Neuronal stem cell (in vitro differentiated cells): ENCODE data around the gene RDX.

ENCODE experiments used
- DNase-seq: peaks from one replicate; pipeline ENCODE4 v3.0.0-alpha.2; 2013; ENCODE audit warnings: low spot score
- H2AFZ ChIP-seq: one replicate; pipeline ENCODE4 v1.6.1; 2013; ENCODE audit warnings: mild to moderate bottlenecking, low read length, inconsistent platforms
- H2AK5ac ChIP-seq: 2 replicates; pipeline ENCODE4 v1.6.1; 2013; ENCODE audit warnings: low read depth, mild to moderate bottlenecking, inconsistent platforms, low read length, moderate library complexity, mixed read lengths
- H2BK120ac ChIP-seq: 2 replicates; pipeline ENCODE4 v1.6.1; 2013; ENCODE audit warnings: low read depth, mild to moderate bottlenecking, inconsistent platforms, low read length, moderate library complexity, mixed read lengths
- H2BK12ac ChIP-seq: one replicate; pipeline ENCODE4 v1.6.1; 2013; ENCODE audit warnings: low read length, inconsistent platforms
- H2BK15ac ChIP-seq: 2 replicates; pipeline ENCODE4 v1.6.1; 2013; ENCODE audit warnings: mild to moderate bottlenecking, low read length, inconsistent platforms, mixed read lengths
- H2BK5ac ChIP-seq: one replicate; pipeline ENCODE4 v1.6.1; 2013; ENCODE audit warnings: inconsistent platforms, mild to moderate bottlenecking, low read length, moderate library complexity
- H3K14ac ChIP-seq: one replicate; pipeline ENCODE4 v1.6.1; 2013; ENCODE audit warnings: low read length, inconsistent platforms
- H3K18ac ChIP-seq: 2 replicates; pipeline ENCODE4 v1.6.1; 2013; ENCODE audit warnings: low read length, inconsistent platforms
- H3K23ac ChIP-seq: 2 replicates; pipeline ENCODE4 v1.6.1; 2013; ENCODE audit warnings: low read depth, mild to moderate bottlenecking, mixed read lengths, low read length, inconsistent platforms; ENCODE audit not compliant: poor library complexity
- H3K27ac ChIP-seq: replicated peaks from 3 replicates; pipeline ENCODE4 v1.5.1; 2013; ENCODE audit warnings: low read length, inconsistent platforms
- H3K27me3 ChIP-seq, 3 experiments: 2 replicates each; pipeline ENCODE4 v1.6.1; 2013; ENCODE audit warnings: low read length in 3 of 3, mild to moderate bottlenecking in 2 of 3, inconsistent platforms in 1 of 3, low read depth in 1 of 3, mixed read lengths in 1 of 3, moderate library complexity in 1 of 3; ENCODE audit not compliant: control insufficient read depth in 3 of 3, insufficient read depth in 3 of 3
- H3K36me3 ChIP-seq, 2 donors: replicated peaks in 1 of 2; 2 replicates each; pipeline ENCODE4 v1.6.1; 2013; ENCODE audit warnings: low read length in 2 of 2; ENCODE audit not compliant: control insufficient read depth in 2 of 2, insufficient read depth in 2 of 2
- H3K4ac ChIP-seq: 2 replicates; pipeline ENCODE4 v1.6.1; 2013; ENCODE audit warnings: inconsistent platforms, mild to moderate bottlenecking, low read length, moderate library complexity
- H3K4me1 ChIP-seq, 2 donors: 1 replicate in 1 of 2; 2 replicates in 1 of 2; pipeline ENCODE4 v1.6.1; 2013; ENCODE audit warnings: low read length in 2 of 2, low read depth in 1 of 2; ENCODE audit not compliant: control insufficient read depth in 2 of 2, insufficient read depth in 1 of 2
- H3K4me2 ChIP-seq: one replicate; pipeline ENCODE4 v1.6.1; 2013; ENCODE audit warnings: mild to moderate bottlenecking, low read length, inconsistent platforms; ENCODE audit not compliant: insufficient read depth, poor library complexity, severe bottlenecking
- H3K4me3 ChIP-seq, 2 donors: 2 replicates each; pipeline ENCODE4 v1.5.1; 2013; ENCODE audit warnings: low read length in 2 of 2, mild to moderate bottlenecking in 2 of 2, inconsistent platforms in 1 of 2, moderate library complexity in 1 of 2
- H3K79me1 ChIP-seq: one replicate; pipeline ENCODE4 v1.6.1; 2013; ENCODE audit warnings: low read depth, mild to moderate bottlenecking, inconsistent platforms, low read length, moderate library complexity
- H3K9ac ChIP-seq: one replicate; pipeline ENCODE4 v1.6.1; 2013; ENCODE audit warnings: mild to moderate bottlenecking, low read depth, low read length, inconsistent platforms; ENCODE audit not compliant: poor library complexity
- H3K9me3 ChIP-seq, 2 donors: replicated peaks in 1 of 2; 2 replicates each; pipeline versions ENCODE3 to v1.6.1; 2013; ENCODE audit warnings: low read length in 2 of 2, mild to moderate bottlenecking in 2 of 2, inconsistent platforms in 1 of 2, low read depth in 1 of 2, mixed read lengths in 1 of 2, moderate library complexity in 1 of 2; ENCODE audit not compliant: control insufficient read depth in 2 of 2, insufficient read depth in 1 of 2
- H4K8ac ChIP-seq: one replicate; pipeline ENCODE4 v1.6.1; 2013; ENCODE audit warnings: low read depth, mild to moderate bottlenecking, inconsistent platforms, low read length, moderate library complexity
- H4K91ac ChIP-seq: one replicate; pipeline ENCODE4 v1.6.1; 2013; ENCODE audit warnings: low read length, low read depth, mild to moderate bottlenecking, inconsistent platforms; ENCODE audit not compliant: poor library complexity
- WGBS, 2 donors: extraction: QIAGEN DNeasy Blood & Tissue Kit; methylation state at CpG; one replicate each; pipeline ENCODE4 v1.1.7; 2013; ENCODE audit warnings: missing lambda C conversion rate in 2 of 2, mixed read lengths in 1 of 2; ENCODE audit not compliant: insufficient read length in 2 of 2, insufficient replicate concordance in 1 of 2; ENCODE audit errors: extremely low coverage in 2 of 2; 5-methylcytosine and 5-hydroxymethylcytosine counted together

RDX gene

DNA sequence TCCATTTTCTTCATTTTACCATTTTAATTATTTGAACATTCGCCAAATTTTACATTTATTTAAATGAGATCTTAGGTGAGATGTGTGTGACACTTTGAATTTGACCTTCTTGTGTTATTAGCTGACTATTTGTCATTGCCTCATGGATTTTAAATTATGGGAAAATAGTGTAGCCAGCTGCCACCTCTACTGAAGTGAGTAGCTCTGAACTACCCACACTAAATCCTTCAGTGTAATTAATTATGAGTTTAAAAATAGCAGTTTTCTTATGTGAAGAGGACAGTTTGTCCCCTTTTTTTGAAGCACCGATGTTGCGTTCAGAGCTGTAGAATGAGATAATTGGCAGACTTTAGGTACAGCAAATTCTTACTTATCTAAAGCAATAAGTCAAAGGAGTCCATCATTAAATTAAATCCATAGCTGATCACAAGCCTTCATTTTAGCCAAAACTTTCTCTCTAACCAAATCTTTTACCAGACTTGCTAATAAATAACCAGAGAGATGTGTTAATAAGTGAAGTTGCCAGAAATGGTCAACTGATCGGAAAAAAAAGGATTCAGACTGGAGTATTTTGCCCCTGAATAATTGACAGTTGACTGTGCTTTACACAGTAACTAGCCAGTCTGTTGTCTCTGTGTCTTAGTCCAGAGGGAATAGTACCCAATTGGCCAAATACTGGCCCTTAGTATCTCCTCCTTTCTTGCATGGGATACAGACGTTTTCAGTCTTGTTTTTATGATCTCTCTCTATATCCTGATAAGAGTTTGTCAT lies 128.2 kb downstream of the RDX start:
- Histone ChIP-seq H3K27me3 (no peaks in the 10 kb centered on the region), H3K36me3 (peaks cover 18 to 66% of the 10 kb centered on the region in 2 donors), H2BK12ac (no peak overlapping the region), H3K4me1 (peaks cover 0 to 3% of the 10 kb centered on the region in 2 donors), H3K9ac (no peak overlapping the region), H3K4ac (no peak overlapping the region), H2BK5ac (no peak overlapping the region), H4K8ac (no peak overlapping the region), H3K27ac (no peak overlapping the region), H3K4me3 (no peak overlapping the region), H3K18ac (no peak overlapping the region), H2BK15ac (no peak overlapping the region), H2AFZ (no peak overlapping the region), H3K14ac (no peak overlapping the region), H3K9me3 (no peaks in the 10 kb centered on the region), H3K4me2 (no peak overlapping the region), H2BK120ac (no peak overlapping the region), H3K79me1 (no peaks in the 10 kb centered on the region), H2AK5ac (no peak overlapping the region), H3K23ac (no peak overlapping the region), H4K91ac (no peak overlapping the region)
- no peak for DNase-seq
- WGBS, 2 donors, result no CpG with 5 or more reads among the region's 5 CpGs

GRCh38 chr11:110165039-110165925 lies 131.1 kb downstream of the RDX start:
- no peaks in the 10 kb centered on the region for H3K27me3 ChIP-seq

GRCh38 chr11:110162216-110162615 lies 134.2 kb downstream of the RDX start:
- no peaks in the 10 kb centered on the region for H3K4me1 ChIP-seq
- H2BK120ac ChIP-seq, result no peak overlapping the region
- no peak overlapping the region for H3K14ac ChIP-seq
- no peak overlapping the region for H2BK15ac ChIP-seq
- H2AK5ac ChIP-seq, result no peak overlapping the region
- H2AFZ ChIP-seq, result no peak overlapping the region
- DNase-seq, result no peak
- H3K4me2 ChIP-seq, result no peak overlapping the region
- no peak overlapping the region for H3K9ac ChIP-seq
- no peak overlapping the region for H2BK5ac ChIP-seq
- H3K23ac ChIP-seq, result no peak overlapping the region
- no peak overlapping the region for H3K4me3 ChIP-seq
- no peak overlapping the region for H4K8ac ChIP-seq
- H3K18ac ChIP-seq, result no peak overlapping the region
- no peaks in the 10 kb centered on the region for H3K9me3 ChIP-seq
- peaks cover 33 to 99% of the 10 kb centered on the region in 2 donors for H3K36me3 ChIP-seq
- H3K27ac ChIP-seq, result no peak overlapping the region
- no peak overlapping the region for H3K4ac ChIP-seq
- H3K27me3 ChIP-seq, result no peaks in the 10 kb centered on the region
- H3K79me1 ChIP-seq, result no peaks in the 10 kb centered on the region
- no peak overlapping the region for H4K91ac ChIP-seq
- H2BK12ac ChIP-seq, result no peak overlapping the region

More at GRCh38 chr11:110165039-110165925, 131.1 kb downstream of the RDX start:
- Histone ChIP-seq H2AK5ac (no peak overlapping the region), H2AFZ (no peak overlapping the region), H3K4me3 (no peak overlapping the region), H4K91ac (no peak overlapping the region), H2BK5ac (no peak overlapping the region), H3K36me3 (peaks cover 26 to 95% of the 10 kb centered on the region in 2 donors), H3K4ac (no peak overlapping the region), H3K9me3 (no peaks in the 10 kb centered on the region), H2BK120ac (no peak overlapping the region), H3K79me1 (no peaks in the 10 kb centered on the region), H4K8ac (no peak overlapping the region), H2BK12ac (no peak overlapping the region), H3K4me2 (no peak overlapping the region), H3K27ac (no peak overlapping the region), H3K23ac (no peak overlapping the region), H3K9ac (no peak overlapping the region), H3K18ac (no peak overlapping the region), H2BK15ac (no peak overlapping the region), H3K4me1 (no peaks in the 10 kb centered on the region), H3K14ac (no peak overlapping the region)
- no peak for DNase-seq
- WGBS, 2 donors, result no CpG with 5 or more reads among the region's 28 CpGs

DNA sequence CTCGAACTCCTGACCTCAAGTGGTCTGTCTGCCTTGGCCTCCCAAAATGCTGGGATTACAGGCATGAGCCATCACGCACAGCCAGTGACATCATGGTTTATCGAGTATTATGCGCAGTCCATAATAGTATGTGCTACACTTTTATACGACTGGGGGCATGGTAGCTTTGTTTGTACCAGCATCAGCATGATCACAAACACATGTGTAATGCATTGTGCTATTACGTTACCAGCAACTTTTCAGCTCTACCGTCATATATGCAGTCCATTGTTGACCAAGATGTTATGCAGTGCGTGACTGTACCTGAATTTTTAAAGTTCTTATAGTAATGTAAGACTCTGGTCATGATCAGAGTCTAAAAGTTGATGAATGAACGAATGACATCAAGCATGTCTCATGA lies 135.4 kb downstream of the RDX start:
- no peak overlapping the region for H2BK120ac ChIP-seq
- H2BK15ac ChIP-seq, result no peak overlapping the region
- no peaks in the 10 kb centered on the region for H3K79me1 ChIP-seq
- no peaks in the 10 kb centered on the region for H3K4me1 ChIP-seq
- no peak overlapping the region for H4K8ac ChIP-seq
- no peak overlapping the region for H3K18ac ChIP-seq
- H3K9me3 ChIP-seq, result no peaks in the 10 kb centered on the region
- no peak overlapping the region for H3K23ac ChIP-seq
- no peak overlapping the region for H4K91ac ChIP-seq
- H3K27ac ChIP-seq, result no peak overlapping the region
- no peak overlapping the region for H3K14ac ChIP-seq
- H3K4me3 ChIP-seq, result no peak overlapping the region
- H2BK12ac ChIP-seq, result no peak overlapping the region
- no CpG with 5 or more reads among the region's 9 CpGs for WGBS, 2 donors
- H2AK5ac ChIP-seq, result no peak overlapping the region
- no peak overlapping the region for H2AFZ ChIP-seq
- no peak overlapping the region for H3K4ac ChIP-seq
- H3K27me3 ChIP-seq, result no peaks in the 10 kb centered on the region
- H3K4me2 ChIP-seq, result no peak overlapping the region
- H3K36me3 ChIP-seq, result peaks cover 31 to 97% of the 10 kb centered on the region in 2 donors
- H2BK5ac ChIP-seq, result no peak overlapping the region
- no peak overlapping the region for H3K9ac ChIP-seq
- no peak for DNase-seq
